Esophagus squamous epithelium (tissue), 5 donors: Measurements from ENCODE around the gene NKIRAS1. TPM values are rescaled to one million over a fixed set of nuclear protein-coding genes. Genes with fewer than 3 reads are reported as not detected.
"Not testable (repeated sequence)": the region's sequence is repeated elsewhere in the genome, so short reads cannot be mapped to it uniquely, and the experiment has no call there.

Source experiments
- DNase-seq: peaks from one replicate; lab custom pipeline; 2025; lab: John Stamatoyannopoulos, UW
- H3K27ac ChIP-seq, 4 donors: fragments of 200-600 bp; sonication (generic); one replicate each; pipeline ENCODE4 v1.5.1; 2016 to 2019; ENCODE audit warnings: mild to moderate bottlenecking in 1 of 4
- H3K27me3 ChIP-seq, 4 donors: fragments of 200-600 bp; sonication (generic); 1 replicate in 3 of 4; 2 replicates in 1 of 4; pipeline versions ENCODE4 v1.5.1 to v1.6.0; 2017 to 2021; ENCODE audit warnings: antibody characterized with exemption in 1 of 4
- H3K36me3 ChIP-seq, 3 donors: fragments of 200-600 bp; sonication (generic); one replicate each; pipeline ENCODE4 v1.5.1; 2016 to 2019
- H3K4me1 ChIP-seq, 3 donors: fragments of 200-600 bp; sonication (generic); one replicate each; pipeline ENCODE4 v1.5.1; 2017 to 2019
- H3K4me3 ChIP-seq, 4 donors: fragments of 200-600 bp; sonication (generic); 1 replicate in 3 of 4; 2 replicates in 1 of 4; pipeline ENCODE4 v1.5.1; 2016 to 2019; ENCODE audit warnings: mild to moderate bottlenecking in 2 of 4, moderate library complexity in 1 of 4
- H3K9me3 ChIP-seq, 3 donors: fragments of 200-600 bp; sonication (generic); one replicate each; pipeline ENCODE4 v1.5.1; 2016 to 2019
- POLR2A ChIP-seq, 4 donors: fragments of 450-650 bp; IDR thresholded peaks; one replicate each; pipeline ENCODE4 v1.6.1; 2017; ENCODE audit warnings: antibody characterized with exemption in 4 of 4, mild to moderate bottlenecking in 4 of 4, moderate library complexity in 3 of 4
- WGBS, 2 donors: methylation state at CpG; one replicate each; pipeline ENCODE4 v1.1.5; 2018; 5-methylcytosine and 5-hydroxymethylcytosine counted together
- intact Hi-C: fragments of 100-400 bp; cut with DNase I; formaldehyde crosslinking; loops from one replicate; pipeline ENCODE4 v1.15.0; 2022
- total RNA-seq, 4 donors: library from RNA; depleted of rRNA; stranded (reverse); fragments of >200 nt; gene quantifications; one replicate each; pipeline ENCODE4 v1.1.0, GENCODE V29; 2016
- TF ChIP-seq, protein P1 (sequence below), 6 experiments: fragments of 450-650 bp in 4 of 6; fragments of 200-600 bp in 2 of 6; sonication (generic) in 2 of 6; IDR thresholded peaks; one replicate each; pipeline ENCODE4 v1.5.1; 2016 to 2019; ENCODE audit warnings: antibody characterized with exemption in 6 of 6, mild to moderate bottlenecking in 4 of 6, moderate library complexity in 4 of 6
- donor health status: DM: yes; HTN: yes; CAD: no.

Gene NKIRAS1
- total RNA-seq, 4 donors from 2014 or later = 5.9 to 11.1 (median 8.4) TPM

DNA sequence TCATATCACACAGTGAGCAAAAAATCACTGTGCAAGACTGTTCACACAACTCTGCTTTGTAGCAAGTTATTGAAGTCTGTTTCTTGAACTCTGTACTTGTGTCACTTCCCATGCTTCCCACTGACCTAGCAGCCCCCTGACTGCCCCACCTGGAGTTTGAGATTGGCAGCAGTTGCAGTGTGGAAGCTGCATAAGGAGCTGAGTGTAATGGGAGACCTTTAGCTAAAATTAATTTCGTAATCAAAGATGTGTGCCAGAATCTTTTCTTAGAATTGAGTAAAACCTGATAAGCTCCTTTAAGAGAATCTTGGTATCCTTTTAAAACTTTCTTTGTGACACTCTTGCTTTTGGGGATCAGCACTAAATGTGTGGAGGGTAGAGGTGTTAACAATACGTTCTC is 42.8 kb downstream of the NKIRAS1 start:
- Histone ChIP-seq H3K4me1 (peaks cover 0 to 38% (median 16%) of the 10 kb centered on the region in 3 donors), H3K27me3 (no peaks in the 10 kb centered on the region), H3K4me3 (no peak overlapping the region), H3K27ac (no peak overlapping the region), H3K36me3 (no peaks in the 10 kb centered on the region), H3K9me3 (no peaks in the 10 kb centered on the region)
- 48 to 51% methylated on average over 2 of the region's 2 CpGs for WGBS, 2 donors
- DNase-seq = no peak
- no peak for TF ChIP-seq POLR2A (IDR thresholded peaks at IDR 0.05)
- TF ChIP-seq, protein P1, sequence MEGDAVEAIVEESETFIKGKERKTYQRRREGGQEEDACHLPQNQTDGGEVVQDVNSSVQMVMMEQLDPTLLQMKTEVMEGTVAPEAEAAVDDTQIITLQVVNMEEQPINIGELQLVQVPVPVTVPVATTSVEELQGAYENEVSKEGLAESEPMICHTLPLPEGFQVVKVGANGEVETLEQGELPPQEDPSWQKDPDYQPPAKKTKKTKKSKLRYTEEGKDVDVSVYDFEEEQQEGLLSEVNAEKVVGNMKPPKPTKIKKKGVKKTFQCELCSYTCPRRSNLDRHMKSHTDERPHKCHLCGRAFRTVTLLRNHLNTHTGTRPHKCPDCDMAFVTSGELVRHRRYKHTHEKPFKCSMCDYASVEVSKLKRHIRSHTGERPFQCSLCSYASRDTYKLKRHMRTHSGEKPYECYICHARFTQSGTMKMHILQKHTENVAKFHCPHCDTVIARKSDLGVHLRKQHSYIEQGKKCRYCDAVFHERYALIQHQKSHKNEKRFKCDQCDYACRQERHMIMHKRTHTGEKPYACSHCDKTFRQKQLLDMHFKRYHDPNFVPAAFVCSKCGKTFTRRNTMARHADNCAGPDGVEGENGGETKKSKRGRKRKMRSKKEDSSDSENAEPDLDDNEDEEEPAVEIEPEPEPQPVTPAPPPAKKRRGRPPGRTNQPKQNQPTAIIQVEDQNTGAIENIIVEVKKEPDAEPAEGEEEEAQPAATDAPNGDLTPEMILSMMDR (IDR thresholded peaks at IDR 0.05) = no peak
- intact Hi-C loops = no loop called here

DNA sequence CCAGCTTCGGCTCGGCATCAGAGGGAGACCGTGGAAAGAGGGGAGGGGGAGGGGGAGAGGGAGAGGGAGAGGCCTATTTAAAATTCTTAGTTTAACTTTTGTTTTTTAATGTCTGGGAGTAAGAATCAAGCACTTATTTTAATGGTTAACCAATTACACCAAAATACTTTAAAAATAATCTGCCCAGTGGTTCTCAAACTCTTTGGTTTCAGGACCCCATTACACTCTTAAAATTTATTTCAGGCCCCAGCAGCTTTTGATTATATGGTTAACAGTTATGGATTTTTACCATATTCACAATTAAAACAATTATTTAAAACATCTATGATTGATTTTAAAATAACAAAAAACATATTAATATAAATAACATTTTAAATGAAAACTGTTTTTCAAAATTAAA is 44.5 kb downstream of the NKIRAS1 start:
- intact Hi-C loops = no loop called here
- 95% methylated on average over 3 of the region's 3 CpGs; no CpG with 5 or more reads in 1 of the 2 donors for WGBS, 2 donors
- no peak overlapping the region for H3K27ac ChIP-seq
- H3K9me3 ChIP-seq = no peaks in the 10 kb centered on the region
- DNase-seq = no peak
- H3K36me3 ChIP-seq = no peaks in the 10 kb centered on the region
- no peaks in the 10 kb centered on the region for H3K27me3 ChIP-seq
- no peak overlapping the region for H3K4me3 ChIP-seq
- no peak for TF ChIP-seq POLR2A (IDR thresholded peaks at IDR 0.05)
- TF ChIP-seq, protein P1 (IDR thresholded peaks at IDR 0.05) = no peak
- H3K4me1 ChIP-seq = peaks cover 0 to 33% (median 14%) of the 10 kb centered on the region in 3 donors

DNA sequence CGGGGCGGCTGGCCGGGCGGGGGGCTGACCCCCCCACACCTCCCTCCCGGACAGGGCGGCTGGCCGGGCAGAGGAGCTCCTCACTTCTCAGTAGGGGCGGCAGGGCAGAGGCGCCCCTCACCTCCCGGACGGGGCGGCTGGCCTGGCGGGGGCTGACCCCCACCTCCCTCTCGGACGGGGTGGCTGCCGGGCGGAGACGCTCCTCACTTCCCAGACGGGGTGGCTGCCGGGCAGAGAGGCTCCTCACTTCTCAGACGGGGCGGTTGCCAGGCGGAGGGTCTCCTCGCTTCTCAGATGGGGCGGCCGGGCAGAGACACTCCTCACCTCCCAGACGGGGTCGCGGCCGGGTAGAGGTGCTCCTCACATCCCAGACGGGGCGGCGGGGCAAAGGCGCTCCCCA is 45.4 kb downstream of the NKIRAS1 start:
- H3K36me3 ChIP-seq, H3K27me3 ChIP-seq, intact Hi-C loops, H3K4me3 ChIP-seq, H3K27ac ChIP-seq, DNase-seq, H3K9me3 ChIP-seq: not testable (repeated sequence)
- H3K4me1 ChIP-seq = peaks cover 0 to 33% (median 10%) of the 10 kb centered on the region in 3 donors
- WGBS, 2 donors = no CpG with 5 or more reads among the region's 34 CpGs

DNA sequence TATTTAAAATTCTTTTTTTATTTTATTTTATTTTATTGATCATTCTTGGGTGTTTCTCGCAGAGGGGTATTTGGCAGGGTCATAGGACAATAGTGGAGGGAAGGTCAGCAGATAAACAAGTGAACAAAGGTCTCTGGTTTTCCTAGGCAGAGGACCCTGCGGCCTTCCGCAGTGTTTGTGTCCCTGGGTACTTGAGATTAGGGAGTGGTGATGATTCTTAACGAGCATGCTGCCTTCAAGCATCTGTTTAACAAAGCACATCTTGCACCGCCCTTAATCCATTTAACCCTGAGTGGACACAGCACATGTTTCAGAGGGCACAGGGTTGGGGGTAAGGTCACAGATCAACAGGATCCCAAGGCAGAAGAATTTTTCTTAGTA is 46.1 kb downstream of the NKIRAS1 start:
- WGBS, 2 donors = 100% methylated on average over 1 of the region's 5 CpGs; no CpG with 5 or more reads in 1 of the 2 donors
- H3K27me3 ChIP-seq, intact Hi-C loops, H3K9me3 ChIP-seq, H3K4me3 ChIP-seq, H3K36me3 ChIP-seq, DNase-seq, H3K27ac ChIP-seq: not testable (repeated sequence)
- peaks cover 2 to 40% (median 17%) of the 10 kb centered on the region in 3 donors for H3K4me1 ChIP-seq

DNA sequence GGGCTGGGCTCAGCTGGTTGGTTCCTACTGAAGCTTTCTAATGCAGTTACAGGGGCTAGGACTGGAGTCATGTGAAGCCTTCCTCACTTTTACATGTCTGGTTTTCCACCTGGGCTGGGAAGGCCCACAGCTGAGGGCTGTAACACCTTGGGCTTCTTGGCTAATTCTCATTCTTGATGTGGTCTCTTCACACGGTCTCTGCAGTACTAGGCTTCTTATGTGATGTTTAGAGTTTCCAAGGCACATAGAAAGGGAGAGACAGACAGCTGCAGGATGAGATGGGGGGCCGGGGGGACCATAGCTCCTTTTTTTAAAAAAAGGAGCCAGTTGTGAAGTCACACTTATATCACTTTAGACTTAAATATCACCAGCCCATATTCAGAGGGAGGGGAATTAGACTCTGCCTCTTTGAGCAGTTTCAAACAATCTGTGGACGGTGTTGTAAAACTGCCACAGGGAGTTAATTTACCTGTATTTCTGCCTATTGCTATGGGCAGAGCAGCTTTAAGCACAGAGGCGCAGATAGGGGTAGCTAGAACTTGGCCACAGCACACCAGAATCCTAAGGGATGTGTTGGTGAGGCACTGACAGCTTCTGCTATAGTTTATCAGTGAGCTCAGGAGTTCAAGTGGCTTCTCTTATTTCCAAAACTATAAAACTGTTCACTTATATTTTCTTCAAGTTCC is 46.7 kb downstream of the NKIRAS1 start:
- Histone ChIP-seq H3K4me3 (no peak overlapping the region), H3K27ac (no peak overlapping the region), H3K27me3 (no peaks in the 10 kb centered on the region), H3K36me3 (no peaks in the 10 kb centered on the region), H3K9me3 (no peaks in the 10 kb centered on the region), H3K4me1 (peaks cover 5 to 46% (median 22%) of the 10 kb centered on the region in 3 donors)
- intact Hi-C loops = no loop called here
- WGBS, 2 donors = 97 to 98% methylated on average over 3 to 4 of the region's 4 CpGs
- no peak for DNase-seq
- TF ChIP-seq, protein P1 (IDR thresholded peaks at IDR 0.05) = no peak
- no peak for TF ChIP-seq POLR2A (IDR thresholded peaks at IDR 0.05)

DNA sequence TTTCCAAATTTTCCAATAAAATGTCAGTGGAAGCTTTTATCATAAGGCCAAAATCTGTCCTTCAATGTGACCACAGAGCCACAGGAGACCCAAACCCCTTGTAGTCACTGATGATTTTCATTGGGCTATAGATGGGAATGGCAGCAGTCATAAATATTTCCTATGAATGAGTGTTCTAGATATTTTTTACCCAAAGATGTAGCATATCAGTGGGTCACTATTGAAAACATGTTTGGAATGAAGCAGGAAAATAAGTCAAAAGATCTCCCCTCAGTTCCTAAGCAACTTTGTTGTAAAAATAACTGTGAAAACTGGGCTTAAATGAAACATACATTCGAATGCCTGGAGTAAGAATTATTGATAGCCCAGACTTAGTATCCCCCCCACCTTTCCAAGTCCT is 49.0 kb downstream of the NKIRAS1 start:
- H3K36me3 ChIP-seq = no peaks in the 10 kb centered on the region
- H3K27me3 ChIP-seq = no peaks in the 10 kb centered on the region
- WGBS, 2 donors = 92 to 100% methylated on average over 1 of the region's 1 CpG
- TF ChIP-seq POLR2A (IDR thresholded peaks at IDR 0.05) = no peak
- H3K4me3 ChIP-seq = no peak overlapping the region
- peaks cover 5 to 31% (median 14%) of the 10 kb centered on the region in 3 donors for H3K4me1 ChIP-seq
- DNase-seq = no peak
- no peaks in the 10 kb centered on the region for H3K9me3 ChIP-seq
- intact Hi-C loops = no loop called here
- no peak overlapping the region for H3K27ac ChIP-seq
